ENCODE measurements around the gene PRICKLE1. TPM values are rescaled to one million over a fixed set of nuclear protein-coding genes. Genes with fewer than 3 reads are reported as not detected.

The PRICKLE1 gene
- total RNA-seq, 1 experiment from 2014 or later: 14.1 TPM

GRCh38 chr12:42474391-42474790 lies 115.2 kb downstream of the PRICKLE1 start:
- CTCF ChIA-PET: interaction anchor here (0.7 to 7.6 kb wide), 5 partner anchors 8 to 473 kb away, joined by 3 to 36 read pairs (median 4); no protein-coding TSS in a partner anchor
- intact Hi-C loops (cut with micrococcal nuclease): no loop called here
- Mint-ChIP-seq H3K9me3 (ENCODE audit: unreplicated experiment) (no peaks in the 10 kb centered on the region), H3K27ac (ENCODE audit: low read depth, unreplicated experiment) (no peak overlapping the region), H3K27me3 (ENCODE audit: insufficient read depth, unreplicated experiment) (no peaks in the 10 kb centered on the region), H3K36me3 (ENCODE audit: insufficient read depth, unreplicated experiment) (peaks cover 17% of the 10 kb centered on the region), H3K4me1 (ENCODE audit: insufficient read depth, unreplicated experiment) (peaks cover 11% of the 10 kb centered on the region), H3K4me3 (ENCODE audit: unreplicated experiment) (no peak overlapping the region)
- no TSS peak for BruUV-seq (replicated peaks)
- peak; percentile 57 for DNase-seq (ENCODE audit: unreplicated experiment)
- no peak for TF ChIP-seq CTCF (IDR thresholded peaks at IDR 0.05; ENCODE audit: unreplicated experiment)
- POLR2A ChIA-PET: interaction anchor here (0.6 to 0.7 kb wide), 2 partner anchors 223 to 670 kb away, joined by 3 read pairs; no protein-coding TSS in a partner anchor

GRCh38 chr12:42473561-42473960 lies 116.0 kb downstream of the PRICKLE1 start:
- Mint-ChIP-seq H3K27ac (ENCODE audit: low read depth, unreplicated experiment) (no peak overlapping the region), H3K4me1 (ENCODE audit: insufficient read depth, unreplicated experiment) (peaks cover 11% of the 10 kb centered on the region), H3K4me3 (ENCODE audit: unreplicated experiment) (no peak overlapping the region), H3K36me3 (ENCODE audit: insufficient read depth, unreplicated experiment) (peaks cover 26% of the 10 kb centered on the region), H3K27me3 (ENCODE audit: insufficient read depth, unreplicated experiment) (no peaks in the 10 kb centered on the region), H3K9me3 (ENCODE audit: unreplicated experiment) (no peaks in the 10 kb centered on the region)
- no TSS peak for BruUV-seq (replicated peaks)
- ChIA-PET CTCF (interaction anchor here (0.6 to 7.6 kb wide), 7 partner anchors 9 to 474 kb away, joined by 3 to 36 read pairs (median 3); no protein-coding TSS in a partner anchor), POLR2A (interaction anchor here (0.6 to 0.7 kb wide), 2 partner anchors 224 to 670 kb away, joined by 3 read pairs; no protein-coding TSS in a partner anchor)
- intact Hi-C loops (cut with micrococcal nuclease): no loop called here
- no peak for TF ChIP-seq CTCF (IDR thresholded peaks at IDR 0.05; ENCODE audit: unreplicated experiment)
- no peak for DNase-seq (ENCODE audit: unreplicated experiment)

- BruUV-seq (replicated peaks): no TSS peak
- no peaks in the 10 kb centered on the region for H3K9me3 Mint-ChIP-seq (ENCODE audit: unreplicated experiment)
- H3K27me3 Mint-ChIP-seq (ENCODE audit: insufficient read depth, unreplicated experiment): no peaks in the 10 kb centered on the region
- H3K4me1 Mint-ChIP-seq (ENCODE audit: insufficient read depth, unreplicated experiment): peaks cover 11% of the 10 kb centered on the region
- ChIA-PET POLR2A (no interaction called here), CTCF (interaction anchor here (7.6 kb wide), 1 partner anchor 9 kb away, joined by 36 read pairs; no protein-coding TSS in a partner anchor)
- no peak overlapping the region for H3K4me3 Mint-ChIP-seq (ENCODE audit: unreplicated experiment)
- H3K36me3 Mint-ChIP-seq (ENCODE audit: insufficient read depth, unreplicated experiment): peaks cover 30% of the 10 kb centered on the region
- H3K27ac Mint-ChIP-seq (ENCODE audit: low read depth, unreplicated experiment): no peak overlapping the region
- peak; percentile 5 for DNase-seq (ENCODE audit: unreplicated experiment)
- intact Hi-C loops (cut with micrococcal nuclease): no loop called here
- TF ChIP-seq CTCF (IDR thresholded peaks at IDR 0.05; ENCODE audit: unreplicated experiment): no peak
Measured at GRCh38 chr12:42473130-42473529, 116.4 kb downstream of the PRICKLE1 start.

GRCh38 chr12:42472376-42472775 lies 117.2 kb downstream of the PRICKLE1 start:
- no peak for DNase-seq (ENCODE audit: unreplicated experiment)
- ChIA-PET CTCF (interaction anchor here (0.6 to 7.6 kb wide), 3 partner anchors 10 to 471 kb away, joined by 4 to 36 read pairs (median 4); no protein-coding TSS in a partner anchor), POLR2A (interaction anchor here (0.7 kb wide), 1 partner anchor 20 kb away, joined by 3 read pairs; no protein-coding TSS in a partner anchor)
- H3K4me1 Mint-ChIP-seq (ENCODE audit: insufficient read depth, unreplicated experiment): peaks cover 11% of the 10 kb centered on the region
- intact Hi-C loops (cut with micrococcal nuclease): no loop called here
- H3K27ac Mint-ChIP-seq (ENCODE audit: low read depth, unreplicated experiment): no peak overlapping the region
- H3K36me3 Mint-ChIP-seq (ENCODE audit: insufficient read depth, unreplicated experiment): peaks cover 35% of the 10 kb centered on the region
- H3K4me3 Mint-ChIP-seq (ENCODE audit: unreplicated experiment): no peak overlapping the region
- no TSS peak for BruUV-seq (replicated peaks)
- H3K27me3 Mint-ChIP-seq (ENCODE audit: insufficient read depth, unreplicated experiment): no peaks in the 10 kb centered on the region
- no peaks in the 10 kb centered on the region for H3K9me3 Mint-ChIP-seq (ENCODE audit: unreplicated experiment)
- TF ChIP-seq CTCF (IDR thresholded peaks at IDR 0.05; ENCODE audit: unreplicated experiment): no peak
